WTC11 (cell line): ENCODE data around the gene KHSRP. TPM values are rescaled to one million over a fixed set of nuclear protein-coding genes. Genes with fewer than 3 reads are reported as not detected.
A peak's percentile ranks its signal among the peaks of the same experiment; 100 is the strongest.

Experiments
- ATAC-seq: fragments of 200-7000 bp; cut with Tn5 transposase; 2 replicates; pipeline ENCODE4 v1.10.0; 2021; ENCODE audit warnings: mild to moderate bottlenecking, moderate library complexity
- CTCF ChIA-PET: fragments of 300-600 bp; sonication (Branson Sonifier 250); formaldehyde crosslinking; loops from one replicate; lab custom pipeline; 2021; ENCODE audit warnings: antibody characterized with exemption; lab: Charles Lee
- POLR2A ChIA-PET: fragments of 350-600 bp; sonication (Branson Sonifier 250); formaldehyde crosslinking; loops from one replicate; lab custom pipeline; 2021; ENCODE audit warnings: antibody characterized with exemption; lab: Charles Lee
- DNase-seq: peaks from one replicate; pipeline ENCODE4 v3.0.0; 2021; ENCODE audit warnings: low spot score
- H3K27ac Mint-ChIP-seq: 2 replicates; pipeline ENCODE4 v1.8.0; 2021; ENCODE audit warnings: mixed read lengths
- H3K27me3 Mint-ChIP-seq: 2 replicates; pipeline ENCODE4 v1.8.0; 2021; ENCODE audit warnings: low read depth, mild to moderate bottlenecking, moderate library complexity, mixed read lengths
- H3K36me3 Mint-ChIP-seq: 2 replicates; pipeline ENCODE4 v1.8.0; 2021; ENCODE audit warnings: mixed read lengths
- H3K4me1 Mint-ChIP-seq: 2 replicates; pipeline ENCODE4 v1.8.0; 2022; ENCODE audit warnings: mixed read lengths
- H3K4me3 Mint-ChIP-seq: 2 replicates; pipeline ENCODE4 v1.8.0; 2021; ENCODE audit warnings: mild to moderate bottlenecking, moderate library complexity, mixed read lengths
- H3K9me3 Mint-ChIP-seq: 2 replicates; pipeline ENCODE4 v1.8.0; 2021; ENCODE audit warnings: mixed read lengths
- ELF4 ChIP-seq: sonication (generic); formaldehyde crosslinking; IDR thresholded peaks from 2 replicates; pipeline ENCODE4 v1.8.1; 2022; ENCODE audit warnings: low read depth, mild to moderate bottlenecking, moderate library complexity, missing genetic modification reagents
- GTF2I ChIP-seq: fragments of 250-450 bp; sonication (Bioruptor Pico); conservative IDR thresholded peaks from 2 replicates; pipeline ENCODE4 v1.4.0; 2021; ENCODE audit warnings: mild to moderate bottlenecking
- JUN ChIP-seq: sonication (generic); formaldehyde crosslinking; IDR thresholded peaks from 2 replicates; pipeline ENCODE4 v1.8.0; 2023; ENCODE audit warnings: mild to moderate bottlenecking, missing genetic modification reagents
- NFYB ChIP-seq: sonication (generic); formaldehyde crosslinking; conservative IDR thresholded peaks from 2 replicates; pipeline ENCODE4 v1.8.0; 2022; ENCODE audit warnings: low read depth, missing genetic modification reagents
- PRRX2 ChIP-seq: fragments of 250-450 bp; sonication (Bioruptor Pico); IDR thresholded peaks from 2 replicates; pipeline ENCODE4 v1.8.0; 2021; ENCODE audit warnings: mild to moderate bottlenecking
- RORB ChIP-seq: fragments of 250-450 bp; sonication (Bioruptor Pico); IDR thresholded peaks from 2 replicates; pipeline ENCODE4 v1.9.0; 2021; ENCODE audit warnings: mild to moderate bottlenecking
- SP1 ChIP-seq: sonication (generic); formaldehyde crosslinking; conservative IDR thresholded peaks from 2 replicates; pipeline ENCODE4 v1.8.1; 2022; ENCODE audit warnings: missing genetic modification reagents
- TEAD4 ChIP-seq: sonication (generic); formaldehyde crosslinking; IDR thresholded peaks from 2 replicates; pipeline ENCODE4 v1.8.0; 2022; ENCODE audit warnings: mild to moderate bottlenecking, missing genetic modification reagents
- ZNF219 ChIP-seq: sonication (generic); formaldehyde crosslinking; IDR thresholded peaks from 2 replicates; pipeline ENCODE4 v1.8.0; 2023; ENCODE audit warnings: missing genetic modification reagents, mild to moderate bottlenecking, borderline replicate concordance
- total RNA-seq: library from RNA; stranded (reverse); gene quantifications from 3 replicates; pipeline ENCODE4 v1.2.3, GENCODE V29; 2021
- TF ChIP-seq, protein P1 (sequence below): sonication (generic); formaldehyde crosslinking; IDR thresholded peaks from 2 replicates; pipeline ENCODE4 v1.8.0; 2022; ENCODE audit warnings: mild to moderate bottlenecking, missing genetic modification reagents
- TF ChIP-seq, protein P2 (sequence below): sonication (generic); formaldehyde crosslinking; IDR thresholded peaks from 2 replicates; pipeline ENCODE4 v1.8.0; 2022; ENCODE audit warnings: missing genetic modification reagents
- TF ChIP-seq, protein P3 (sequence below): sonication (generic); formaldehyde crosslinking; IDR thresholded peaks from 2 replicates; pipeline ENCODE4 v1.8.1; 2022; ENCODE audit warnings: low read depth, mild to moderate bottlenecking, moderate library complexity, missing genetic modification reagents, borderline replicate concordance
- TF ChIP-seq, protein P4 (sequence below): sonication (generic); formaldehyde crosslinking; IDR thresholded peaks from 2 replicates; pipeline ENCODE4 v1.8.1; 2023; ENCODE audit warnings: mild to moderate bottlenecking, missing genetic modification reagents, moderate library complexity
- TF ChIP-seq, protein P5 (sequence below): fragments of 250-450 bp; sonication (Bioruptor Pico); IDR thresholded peaks from 2 replicates; pipeline ENCODE4 v1.9.0; 2021; ENCODE audit warnings: moderate library complexity, mild to moderate bottlenecking, inconsistent platforms, borderline replicate concordance
- TF ChIP-seq, protein P6 (sequence below): sonication (generic); formaldehyde crosslinking; conservative IDR thresholded peaks from 2 replicates; pipeline ENCODE4 v1.8.1; 2023; ENCODE audit warnings: mild to moderate bottlenecking, low read depth, missing genetic modification reagents, moderate library complexity
- TF ChIP-seq, protein P7 (sequence below): sonication (generic); formaldehyde crosslinking; IDR thresholded peaks from 2 replicates; pipeline ENCODE4 v1.8.0; 2023; ENCODE audit warnings: missing genetic modification reagents, mild to moderate bottlenecking, borderline replicate concordance
- TF ChIP-seq, protein P8 (sequence below): fragments of 250-450 bp; sonication (Bioruptor Pico); IDR thresholded peaks from 2 replicates; pipeline ENCODE4 v1.9.0; 2021; ENCODE audit warnings: mild to moderate bottlenecking
- TF ChIP-seq, protein P9 (sequence below): sonication (generic); formaldehyde crosslinking; IDR thresholded peaks from 2 replicates; pipeline ENCODE4 v1.8.0; 2022; ENCODE audit warnings: mild to moderate bottlenecking, missing genetic modification reagents

The KHSRP gene
- total RNA-seq, 1 experiment from 2014 or later: 572 TPM

DNA sequence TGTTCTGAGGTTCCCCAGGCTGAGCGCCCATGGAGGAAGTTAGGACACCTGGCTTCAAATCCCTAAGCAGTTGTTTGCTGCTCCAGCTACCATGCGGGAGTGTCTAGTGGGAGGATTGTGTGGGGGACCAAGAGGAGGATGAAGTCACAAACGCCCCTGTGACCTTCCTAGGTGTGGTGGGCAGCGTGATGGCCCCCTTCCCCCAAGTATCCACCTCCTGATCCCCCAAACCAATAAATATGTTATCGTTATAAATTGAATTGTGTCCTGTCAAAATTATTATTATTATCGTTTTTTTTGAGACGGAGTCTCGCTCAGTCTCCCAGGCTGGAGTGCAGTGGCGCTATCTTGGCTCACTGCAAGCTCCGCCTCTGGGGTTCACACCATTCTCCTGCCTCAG is 9.1 kb upstream of the KHSRP start, which contains the start of gene SLC25A41:
Gene SLC25A41, minus strand, starts transcription at position 101 of the 400 bp plus-strand sequence. Its CDS starts 70 bp downstream, at position 31.
- Mint-ChIP-seq H3K9me3 (no peaks in the 10 kb centered on the region), H3K36me3 (no peaks in the 10 kb centered on the region), H3K27me3 (peaks cover 36% of the 10 kb centered on the region), H3K4me1 (no peaks in the 10 kb centered on the region), H3K27ac (no peak within 1 kb of the TSS), H3K4me3 (no peak within 1 kb of the TSS)
- POLR2A ChIA-PET: no interaction called here
- no peak for DNase-seq
- TF ChIP-seq SP1 (CRISPR knock-in tag) (no peak), TEAD4 (CRISPR knock-in tag) (no peak), JUN (no peak), ZNF219 (CRISPR knock-in tag) (no peak), NFYB (no peak), ELF4 (CRISPR knock-in tag) (no peak)
- TF ChIP-seq, protein P1, sequence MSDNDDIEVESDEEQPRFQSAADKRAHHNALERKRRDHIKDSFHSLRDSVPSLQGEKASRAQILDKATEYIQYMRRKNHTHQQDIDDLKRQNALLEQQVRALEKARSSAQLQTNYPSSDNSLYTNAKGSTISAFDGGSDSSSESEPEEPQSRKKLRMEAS (CRISPR knock-in tag): no peak
- TF ChIP-seq, protein P2, sequence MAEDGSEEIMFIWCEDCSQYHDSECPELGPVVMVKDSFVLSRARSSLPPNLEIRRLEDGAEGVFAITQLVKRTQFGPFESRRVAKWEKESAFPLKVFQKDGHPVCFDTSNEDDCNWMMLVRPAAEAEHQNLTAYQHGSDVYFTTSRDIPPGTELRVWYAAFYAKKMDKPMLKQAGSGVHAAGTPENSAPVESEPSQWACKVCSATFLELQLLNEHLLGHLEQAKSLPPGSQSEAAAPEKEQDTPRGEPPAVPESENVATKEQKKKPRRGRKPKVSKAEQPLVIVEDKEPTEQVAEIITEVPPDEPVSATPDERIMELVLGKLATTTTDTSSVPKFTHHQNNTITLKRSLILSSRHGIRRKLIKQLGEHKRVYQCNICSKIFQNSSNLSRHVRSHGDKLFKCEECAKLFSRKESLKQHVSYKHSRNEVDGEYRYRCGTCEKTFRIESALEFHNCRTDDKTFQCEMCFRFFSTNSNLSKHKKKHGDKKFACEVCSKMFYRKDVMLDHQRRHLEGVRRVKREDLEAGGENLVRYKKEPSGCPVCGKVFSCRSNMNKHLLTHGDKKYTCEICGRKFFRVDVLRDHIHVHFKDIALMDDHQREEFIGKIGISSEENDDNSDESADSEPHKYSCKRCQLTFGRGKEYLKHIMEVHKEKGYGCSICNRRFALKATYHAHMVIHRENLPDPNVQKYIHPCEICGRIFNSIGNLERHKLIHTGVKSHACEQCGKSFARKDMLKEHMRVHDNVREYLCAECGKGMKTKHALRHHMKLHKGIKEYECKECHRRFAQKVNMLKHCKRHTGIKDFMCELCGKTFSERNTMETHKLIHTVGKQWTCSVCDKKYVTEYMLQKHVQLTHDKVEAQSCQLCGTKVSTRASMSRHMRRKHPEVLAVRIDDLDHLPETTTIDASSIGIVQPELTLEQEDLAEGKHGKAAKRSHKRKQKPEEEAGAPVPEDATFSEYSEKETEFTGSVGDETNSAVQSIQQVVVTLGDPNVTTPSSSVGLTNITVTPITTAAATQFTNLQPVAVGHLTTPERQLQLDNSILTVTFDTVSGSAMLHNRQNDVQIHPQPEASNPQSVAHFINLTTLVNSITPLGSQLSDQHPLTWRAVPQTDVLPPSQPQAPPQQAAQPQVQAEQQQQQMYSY: no peak
- TF ChIP-seq, all 79 proteins: peak for 0
- ATAC-seq: no peak
- CTCF ChIA-PET: no interaction called here

DNA sequence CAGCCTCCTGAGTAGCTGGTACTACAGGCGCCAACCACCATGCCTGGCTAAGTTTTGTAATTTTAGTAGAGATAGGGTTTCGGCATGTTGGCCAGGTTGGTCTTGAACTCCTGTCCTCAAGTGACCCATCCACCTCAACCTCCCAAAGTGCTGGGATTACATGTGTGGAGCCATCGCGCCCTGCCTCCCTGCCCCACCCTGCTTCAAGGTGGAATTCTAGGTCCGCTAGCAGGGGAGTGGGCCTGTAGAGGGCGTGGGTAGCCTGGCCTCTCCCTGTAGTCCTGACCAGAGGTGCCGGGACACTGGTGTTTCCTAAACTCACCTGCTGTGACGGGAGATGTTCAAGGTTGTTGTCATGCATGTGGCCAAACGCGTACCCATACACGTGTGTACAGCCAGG is 8.6 kb upstream of the KHSRP start:
- CTCF ChIA-PET: no interaction called here
- H3K9me3 Mint-ChIP-seq: no peaks in the 10 kb centered on the region
- H3K27ac Mint-ChIP-seq: no peak overlapping the region
- peaks cover 36% of the 10 kb centered on the region for H3K27me3 Mint-ChIP-seq
- ATAC-seq (peak; percentile 67), DNase-seq (no peak)
- no peaks in the 10 kb centered on the region for H3K4me1 Mint-ChIP-seq
- POLR2A ChIA-PET: no interaction called here
- no peak overlapping the region for H3K4me3 Mint-ChIP-seq
- H3K36me3 Mint-ChIP-seq: no peaks in the 10 kb centered on the region
- TF ChIP-seq, protein P3, sequence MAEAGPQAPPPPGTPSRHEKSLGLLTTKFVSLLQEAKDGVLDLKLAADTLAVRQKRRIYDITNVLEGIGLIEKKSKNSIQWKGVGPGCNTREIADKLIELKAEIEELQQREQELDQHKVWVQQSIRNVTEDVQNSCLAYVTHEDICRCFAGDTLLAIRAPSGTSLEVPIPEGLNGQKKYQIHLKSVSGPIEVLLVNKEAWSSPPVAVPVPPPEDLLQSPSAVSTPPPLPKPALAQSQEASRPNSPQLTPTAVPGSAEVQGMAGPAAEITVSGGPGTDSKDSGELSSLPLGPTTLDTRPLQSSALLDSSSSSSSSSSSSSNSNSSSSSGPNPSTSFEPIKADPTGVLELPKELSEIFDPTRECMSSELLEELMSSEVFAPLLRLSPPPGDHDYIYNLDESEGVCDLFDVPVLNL: no peak
- TF ChIP-seq, protein P4, sequence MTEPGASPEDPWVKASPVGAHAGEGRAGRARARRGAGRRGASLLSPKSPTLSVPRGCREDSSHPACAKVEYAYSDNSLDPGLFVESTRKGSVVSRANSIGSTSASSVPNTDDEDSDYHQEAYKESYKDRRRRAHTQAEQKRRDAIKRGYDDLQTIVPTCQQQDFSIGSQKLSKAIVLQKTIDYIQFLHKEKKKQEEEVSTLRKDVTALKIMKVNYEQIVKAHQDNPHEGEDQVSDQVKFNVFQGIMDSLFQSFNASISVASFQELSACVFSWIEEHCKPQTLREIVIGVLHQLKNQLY: no peak
- TF ChIP-seq, protein P5, sequence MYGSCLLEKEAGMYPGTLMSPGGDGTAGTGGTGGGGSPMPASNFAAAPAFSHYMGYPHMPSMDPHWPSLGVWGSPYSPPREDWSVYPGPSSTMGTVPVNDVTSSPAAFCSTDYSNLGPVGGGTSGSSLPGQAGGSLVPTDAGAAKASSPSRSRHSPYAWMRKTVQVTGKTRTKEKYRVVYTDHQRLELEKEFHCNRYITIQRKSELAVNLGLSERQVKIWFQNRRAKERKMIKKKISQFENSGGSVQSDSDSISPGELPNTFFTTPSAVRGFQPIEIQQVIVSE (CRISPR knock-in tag): no peak
- TF ChIP-seq, protein P6, sequence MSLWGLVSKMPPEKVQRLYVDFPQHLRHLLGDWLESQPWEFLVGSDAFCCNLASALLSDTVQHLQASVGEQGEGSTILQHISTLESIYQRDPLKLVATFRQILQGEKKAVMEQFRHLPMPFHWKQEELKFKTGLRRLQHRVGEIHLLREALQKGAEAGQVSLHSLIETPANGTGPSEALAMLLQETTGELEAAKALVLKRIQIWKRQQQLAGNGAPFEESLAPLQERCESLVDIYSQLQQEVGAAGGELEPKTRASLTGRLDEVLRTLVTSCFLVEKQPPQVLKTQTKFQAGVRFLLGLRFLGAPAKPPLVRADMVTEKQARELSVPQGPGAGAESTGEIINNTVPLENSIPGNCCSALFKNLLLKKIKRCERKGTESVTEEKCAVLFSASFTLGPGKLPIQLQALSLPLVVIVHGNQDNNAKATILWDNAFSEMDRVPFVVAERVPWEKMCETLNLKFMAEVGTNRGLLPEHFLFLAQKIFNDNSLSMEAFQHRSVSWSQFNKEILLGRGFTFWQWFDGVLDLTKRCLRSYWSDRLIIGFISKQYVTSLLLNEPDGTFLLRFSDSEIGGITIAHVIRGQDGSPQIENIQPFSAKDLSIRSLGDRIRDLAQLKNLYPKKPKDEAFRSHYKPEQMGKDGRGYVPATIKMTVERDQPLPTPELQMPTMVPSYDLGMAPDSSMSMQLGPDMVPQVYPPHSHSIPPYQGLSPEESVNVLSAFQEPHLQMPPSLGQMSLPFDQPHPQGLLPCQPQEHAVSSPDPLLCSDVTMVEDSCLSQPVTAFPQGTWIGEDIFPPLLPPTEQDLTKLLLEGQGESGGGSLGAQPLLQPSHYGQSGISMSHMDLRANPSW (CRISPR knock-in tag): no peak
- no peak for TF ChIP-seq GTF2I (CRISPR knock-in tag)
- TF ChIP-seq, protein P7, sequence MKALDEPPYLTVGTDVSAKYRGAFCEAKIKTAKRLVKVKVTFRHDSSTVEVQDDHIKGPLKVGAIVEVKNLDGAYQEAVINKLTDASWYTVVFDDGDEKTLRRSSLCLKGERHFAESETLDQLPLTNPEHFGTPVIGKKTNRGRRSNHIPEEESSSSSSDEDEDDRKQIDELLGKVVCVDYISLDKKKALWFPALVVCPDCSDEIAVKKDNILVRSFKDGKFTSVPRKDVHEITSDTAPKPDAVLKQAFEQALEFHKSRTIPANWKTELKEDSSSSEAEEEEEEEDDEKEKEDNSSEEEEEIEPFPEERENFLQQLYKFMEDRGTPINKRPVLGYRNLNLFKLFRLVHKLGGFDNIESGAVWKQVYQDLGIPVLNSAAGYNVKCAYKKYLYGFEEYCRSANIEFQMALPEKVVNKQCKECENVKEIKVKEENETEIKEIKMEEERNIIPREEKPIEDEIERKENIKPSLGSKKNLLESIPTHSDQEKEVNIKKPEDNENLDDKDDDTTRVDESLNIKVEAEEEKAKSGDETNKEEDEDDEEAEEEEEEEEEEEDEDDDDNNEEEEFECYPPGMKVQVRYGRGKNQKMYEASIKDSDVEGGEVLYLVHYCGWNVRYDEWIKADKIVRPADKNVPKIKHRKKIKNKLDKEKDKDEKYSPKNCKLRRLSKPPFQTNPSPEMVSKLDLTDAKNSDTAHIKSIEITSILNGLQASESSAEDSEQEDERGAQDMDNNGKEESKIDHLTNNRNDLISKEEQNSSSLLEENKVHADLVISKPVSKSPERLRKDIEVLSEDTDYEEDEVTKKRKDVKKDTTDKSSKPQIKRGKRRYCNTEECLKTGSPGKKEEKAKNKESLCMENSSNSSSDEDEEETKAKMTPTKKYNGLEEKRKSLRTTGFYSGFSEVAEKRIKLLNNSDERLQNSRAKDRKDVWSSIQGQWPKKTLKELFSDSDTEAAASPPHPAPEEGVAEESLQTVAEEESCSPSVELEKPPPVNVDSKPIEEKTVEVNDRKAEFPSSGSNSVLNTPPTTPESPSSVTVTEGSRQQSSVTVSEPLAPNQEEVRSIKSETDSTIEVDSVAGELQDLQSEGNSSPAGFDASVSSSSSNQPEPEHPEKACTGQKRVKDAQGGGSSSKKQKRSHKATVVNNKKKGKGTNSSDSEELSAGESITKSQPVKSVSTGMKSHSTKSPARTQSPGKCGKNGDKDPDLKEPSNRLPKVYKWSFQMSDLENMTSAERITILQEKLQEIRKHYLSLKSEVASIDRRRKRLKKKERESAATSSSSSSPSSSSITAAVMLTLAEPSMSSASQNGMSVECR: no peak
- TF ChIP-seq RORB (CRISPR knock-in tag): no peak
- TF ChIP-seq NFYB: no peak
- no peak for TF ChIP-seq SP1 (CRISPR knock-in tag)
- TF ChIP-seq, protein P8, sequence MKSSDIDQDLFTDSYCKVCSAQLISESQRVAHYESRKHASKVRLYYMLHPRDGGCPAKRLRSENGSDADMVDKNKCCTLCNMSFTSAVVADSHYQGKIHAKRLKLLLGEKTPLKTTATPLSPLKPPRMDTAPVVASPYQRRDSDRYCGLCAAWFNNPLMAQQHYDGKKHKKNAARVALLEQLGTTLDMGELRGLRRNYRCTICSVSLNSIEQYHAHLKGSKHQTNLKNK (CRISPR knock-in tag): no peak
- no peak for TF ChIP-seq PRRX2 (CRISPR knock-in tag)
- TF ChIP-seq, protein P9, sequence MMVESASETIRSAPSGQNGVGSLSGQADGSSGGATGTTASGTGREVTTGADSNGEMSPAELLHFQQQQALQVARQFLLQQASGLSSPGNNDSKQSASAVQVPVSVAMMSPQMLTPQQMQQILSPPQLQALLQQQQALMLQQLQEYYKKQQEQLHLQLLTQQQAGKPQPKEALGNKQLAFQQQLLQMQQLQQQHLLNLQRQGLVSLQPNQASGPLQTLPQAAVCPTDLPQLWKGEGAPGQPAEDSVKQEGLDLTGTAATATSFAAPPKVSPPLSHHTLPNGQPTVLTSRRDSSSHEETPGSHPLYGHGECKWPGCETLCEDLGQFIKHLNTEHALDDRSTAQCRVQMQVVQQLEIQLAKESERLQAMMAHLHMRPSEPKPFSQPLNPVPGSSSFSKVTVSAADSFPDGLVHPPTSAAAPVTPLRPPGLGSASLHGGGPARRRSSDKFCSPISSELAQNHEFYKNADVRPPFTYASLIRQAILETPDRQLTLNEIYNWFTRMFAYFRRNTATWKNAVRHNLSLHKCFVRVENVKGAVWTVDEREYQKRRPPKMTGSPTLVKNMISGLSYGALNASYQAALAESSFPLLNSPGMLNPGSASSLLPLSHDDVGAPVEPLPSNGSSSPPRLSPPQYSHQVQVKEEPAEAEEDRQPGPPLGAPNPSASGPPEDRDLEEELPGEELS (CRISPR knock-in tag): no peak
- TF ChIP-seq, all 79 proteins: peak for 0
